Stimulated activated CD4-positive, alpha-beta T cell treated with anti-CD3 and anti-CD28 coated beads, Interleukin-12 subunit alpha, Interleukin-12 subunit beta, amount 100 ng/mL, for 4 hours (primary cell): ENCODE data around the gene TIMM10.

Experiments used
- DNase-seq: peaks from one replicate; pipeline ENCODE4 v3.0.0-alpha.2; 2020

Gene TIMM10, protein sequence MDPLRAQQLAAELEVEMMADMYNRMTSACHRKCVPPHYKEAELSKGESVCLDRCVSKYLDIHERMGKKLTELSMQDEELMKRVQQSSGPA

GRCh38 chr11:57530596-57531507 is at the start of gene TIMM10:
TSS of gene TIMM10 (minus strand) at chr11:57530754. CDS start at chr11:57530189, 565 bp downstream.
- peak; percentile 85 for DNase-seq

DNA sequence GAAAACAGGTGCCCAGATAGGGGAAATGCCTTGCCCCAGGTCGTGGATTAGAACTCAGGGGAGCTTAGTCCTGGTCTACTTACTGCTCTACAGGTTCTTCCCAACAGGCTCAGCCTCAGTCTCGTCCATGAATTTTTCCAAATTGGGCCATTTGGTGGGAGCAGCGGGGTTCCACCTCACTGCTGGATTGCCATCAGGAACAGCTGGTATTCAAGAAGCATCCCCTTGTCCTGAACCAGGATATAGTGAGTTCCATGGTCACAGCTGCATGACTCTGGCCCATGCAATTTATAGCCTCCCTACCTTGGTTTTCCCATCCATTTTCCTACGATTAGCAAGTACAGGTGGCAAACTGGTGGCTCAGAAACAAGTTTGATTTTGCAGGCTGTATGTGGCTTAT is 43.5 kb upstream of the TIMM10 start:
- DNase-seq: no peak

DNA sequence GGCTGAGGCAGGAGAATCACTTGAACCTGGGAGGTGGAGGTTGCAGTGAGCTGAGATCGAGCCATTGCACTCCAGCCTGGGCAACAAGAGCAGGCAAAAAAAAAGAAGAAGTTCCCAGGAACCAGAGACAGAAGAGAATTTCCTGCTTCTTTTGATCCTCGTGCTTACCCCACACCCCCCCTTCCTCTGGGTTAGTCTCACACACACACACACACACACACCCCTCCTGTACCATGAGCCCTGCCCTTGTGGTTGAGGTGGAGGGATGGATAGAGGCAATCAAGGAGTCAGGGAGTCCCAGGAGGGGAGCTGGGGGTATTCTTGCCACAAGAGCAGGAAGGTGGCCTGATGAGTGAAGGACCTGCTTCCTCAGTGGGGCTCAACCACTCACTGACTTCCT is 41.1 kb upstream of the TIMM10 start:
- DNase-seq: no peak

DNA sequence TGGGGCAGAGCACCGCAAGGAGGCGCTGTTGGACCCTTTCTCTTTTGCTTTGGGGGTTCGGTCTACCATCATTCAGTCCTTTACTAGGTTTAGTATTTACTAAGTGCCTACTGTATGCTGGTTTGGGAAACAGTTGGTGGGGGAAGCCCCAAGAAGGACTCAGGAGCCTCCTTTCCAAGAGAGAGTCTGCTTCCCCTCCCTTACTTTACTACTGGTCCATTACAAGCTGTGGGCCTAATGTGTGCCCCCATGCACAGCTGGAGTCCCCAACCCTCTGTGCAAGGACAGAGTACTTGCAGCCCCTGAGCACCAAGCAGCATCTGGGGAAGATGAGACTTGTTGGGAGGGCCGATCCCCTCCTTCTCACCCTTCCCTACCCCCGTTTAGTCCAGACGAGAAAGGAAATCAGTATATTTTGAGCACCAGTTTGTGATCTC is 37.8 kb upstream of the TIMM10 start:
- peak; percentile 90 for DNase-seq

GRCh38 chr11:57567515-57568329 is 37.2 kb upstream of the TIMM10 start, which contains the start of gene UBE2L6:
TSS of gene UBE2L6 (minus strand) at chr11:57567672. CDS start at chr11:57567611, 61 bp downstream.
- peak; percentile 66 for DNase-seq

- DNase-seq: no peak
Measured at GRCh38 chr11:57566905-57567514, 36.5 kb upstream of the TIMM10 start.

GRCh38 chr11:57566005-57566904 is 35.7 kb upstream of the TIMM10 start:
- DNase-seq: no peak

- no peak for DNase-seq
Measured at GRCh38 chr11:57562596-57562995, 32.0 kb upstream of the TIMM10 start.

DNA sequence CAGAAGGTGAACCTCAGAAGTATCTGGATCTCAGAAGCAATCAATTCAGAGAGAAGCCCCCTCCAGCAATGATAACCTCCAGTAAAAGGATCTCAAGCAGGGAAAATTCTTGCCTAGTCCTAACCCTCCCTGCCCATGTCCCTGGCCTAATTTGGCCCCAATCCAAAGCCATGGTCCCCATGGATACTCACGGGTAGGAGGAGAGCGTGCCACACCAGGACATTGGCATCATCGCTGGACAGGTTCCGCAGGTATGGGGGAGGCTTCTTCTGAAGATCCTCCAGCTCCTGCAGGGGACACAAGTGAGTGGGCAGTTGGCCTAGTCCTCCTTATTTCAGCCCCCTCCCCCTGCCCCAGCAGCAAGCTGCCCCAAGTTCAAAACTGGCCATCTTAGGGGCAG is 29.6 kb upstream of the TIMM10 start:
- DNase-seq: no peak

- no peak for DNase-seq
Measured at GRCh38 chr11:57556041-57556440, 25.5 kb upstream of the TIMM10 start.

GRCh38 chr11:57555393-57555792 is 24.8 kb upstream of the TIMM10 start:
- no peak for DNase-seq

GRCh38 chr11:57552479-57552878 is 21.9 kb upstream of the TIMM10 start:
- DNase-seq: no peak

DNA sequence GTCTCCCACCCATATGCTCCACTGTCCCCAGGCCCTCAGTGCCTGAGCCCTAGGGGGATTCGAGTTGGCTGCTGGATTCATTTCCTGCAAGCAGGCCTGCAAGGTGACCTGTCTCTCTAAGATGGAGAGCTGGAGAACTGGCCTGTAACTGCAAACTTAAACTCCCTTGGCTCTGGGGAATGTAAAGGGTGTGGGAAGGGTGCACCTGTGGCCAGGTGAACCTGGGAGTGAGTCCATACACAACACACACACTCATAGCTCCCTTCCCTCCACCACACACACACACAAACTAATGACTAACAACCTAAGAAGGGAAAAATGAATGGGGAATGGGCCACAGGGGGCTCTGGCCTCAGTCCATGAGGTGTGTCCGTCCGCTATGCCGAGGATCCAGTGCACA is 21.4 kb upstream of the TIMM10 start:
- no peak for DNase-seq

GRCh38 chr11:57549983-57550382 is 19.4 kb upstream of the TIMM10 start:
- DNase-seq: no peak

- DNase-seq: no peak
Measured at GRCh38 chr11:57547854-57548377, 17.4 kb upstream of the TIMM10 start.

DNA sequence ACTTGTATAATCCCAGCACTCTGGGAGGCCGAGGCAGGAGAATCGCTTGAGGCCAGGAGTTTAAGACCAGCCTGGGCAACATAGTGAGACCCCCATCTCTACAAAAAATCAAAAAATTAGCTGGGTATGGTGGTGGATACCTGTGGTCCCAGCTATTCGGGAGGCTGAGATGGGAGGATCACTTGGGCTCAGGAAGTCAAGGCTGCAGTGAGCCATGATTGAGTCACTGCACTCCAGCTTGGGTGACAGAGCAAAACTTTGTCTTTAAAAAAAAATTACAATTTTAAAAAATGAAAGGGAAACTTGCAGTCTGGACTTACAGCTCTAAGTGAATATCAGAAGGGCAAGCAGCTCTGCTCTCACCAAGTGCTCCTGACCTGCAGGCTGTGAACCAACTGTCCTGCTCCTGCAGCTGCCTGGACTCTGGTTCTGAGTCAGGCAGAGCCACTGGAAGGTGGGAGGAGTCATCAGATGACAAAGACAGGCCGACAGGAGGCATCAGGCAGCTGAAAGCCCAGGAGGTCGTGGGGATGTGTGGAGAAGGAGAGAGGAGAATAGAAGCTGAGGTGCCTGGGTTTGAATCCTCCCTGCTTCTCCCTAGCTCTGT is 16.4 kb upstream of the TIMM10 start:
- no peak for DNase-seq

GRCh38 chr11:57546451-57546850 is 15.9 kb upstream of the TIMM10 start:
- DNase-seq: no peak

- no peak for DNase-seq
Measured at GRCh38 chr11:57545883-57546282, 15.3 kb upstream of the TIMM10 start.

- DNase-seq: no peak
Measured at GRCh38 chr11:57544566-57544965, 14.0 kb upstream of the TIMM10 start.

DNA sequence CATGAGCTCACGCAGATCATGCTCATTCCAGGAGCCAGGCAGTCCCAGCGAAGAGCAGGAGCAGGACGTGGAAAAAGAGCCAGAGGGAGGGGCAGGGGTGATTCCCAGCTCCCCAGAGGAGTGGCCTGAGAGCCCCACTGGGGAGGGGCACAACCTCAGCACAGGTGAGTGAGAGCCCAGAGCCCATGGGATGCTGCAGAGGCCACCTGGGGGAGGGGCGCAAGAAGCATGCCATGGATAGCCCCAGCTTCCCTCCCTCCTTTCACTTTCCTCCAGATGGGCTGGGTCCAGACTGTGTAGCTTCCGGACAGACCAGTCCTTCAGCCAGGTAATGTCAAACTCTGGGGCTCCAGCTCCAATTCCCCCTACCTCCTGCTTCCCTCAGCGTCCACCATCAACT is 13.0 kb upstream of the TIMM10 start:
- no peak for DNase-seq

DNA sequence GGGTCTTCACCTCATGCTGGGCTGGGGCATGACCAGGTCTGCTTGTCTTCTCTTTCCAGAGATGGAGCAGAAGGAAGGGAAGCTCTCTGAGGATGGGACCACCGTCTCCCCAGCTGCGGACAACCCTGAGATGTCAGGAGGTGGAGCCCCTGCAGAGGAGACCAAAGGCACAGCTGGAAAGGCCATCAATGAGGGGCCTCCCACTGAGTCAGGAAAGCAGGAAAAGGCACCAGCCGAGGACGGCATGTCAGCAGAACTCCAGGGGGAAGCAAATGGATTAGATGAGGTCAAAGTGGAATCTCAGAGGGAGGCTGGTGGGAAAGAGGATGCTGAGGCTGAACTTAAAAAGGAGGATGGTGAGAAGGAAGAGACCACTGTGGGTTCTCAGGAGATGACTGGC is 12.0 kb upstream of the TIMM10 start:
- no peak for DNase-seq
